HepG2 (cell line): ENCODE data around the gene RASGRP1. TPM values are rescaled to one million over a fixed set of nuclear protein-coding genes. Genes with fewer than 3 reads are reported as not detected.

Source experiments
- ATAC-seq: fragments of 200-7000 bp; cut with Tn5 transposase; 3 replicates; pipeline ENCODE4 v1.9.1; 2020; ENCODE audit warnings: mild to moderate bottlenecking, moderate library complexity
- Bru-seq: library from RNA; stranded (reverse); fragments of 400-500 nt; gene quantifications from one replicate; lab custom pipeline; 2021; lab: Mats Ljungman, UMichigan
- BruChase-seq, 2 experiments: library from RNA; stranded (reverse); fragments of 400-500 nt; gene quantifications; one replicate each; lab custom pipeline; 2021; lab: Mats Ljungman, UMichigan
- BruUV-seq: library from RNA; stranded (reverse); fragments of 400-500 nt; replicated peaks from 2 replicates; lab custom pipeline; 2021; lab: Mats Ljungman, UMichigan
- CTCF ChIA-PET: fragments of 300-600 bp; formaldehyde crosslinking; extraction: SDS; loops from one replicate; lab custom pipeline; 2021; ENCODE audit warnings: low total read pairs, inconsistent platforms, low intra/inter-chr PET ratio; lab: Yijun Ruan, JAX
- POLR2A ChIA-PET: fragments of 350-600 bp; sonication (Branson Sonifier 250); formaldehyde crosslinking; loops from one replicate; lab custom pipeline; 2020; ENCODE audit warnings: antibody characterized with exemption, inconsistent platforms; lab: Yijun Ruan, JAX
- DNase-seq: peaks from one replicate; pipeline ENCODE4 v3.0.0-alpha.2; 2015; ENCODE audit warnings: low spot score
- FAIRE-seq: peaks from 3 replicates; lab custom pipeline; 2011; peaks lifted over from hg19 to GRCh38; lab: Jason Lieb, UNC
- H2AFZ ChIP-seq: one replicate; pipeline ENCODE4 v1.6.1; 2011; ENCODE audit warnings: low read length, inconsistent platforms
- H3K27ac ChIP-seq: fragments of 300-600 bp; 3 replicates; pipeline ENCODE4 v1.8.0; 2011; ENCODE audit warnings: mixed run types, mild to moderate bottlenecking, mixed read lengths, low read length, inconsistent platforms; ENCODE audit not compliant: insufficient read depth; ENCODE audit errors: extremely low read length
- H3K27me3 ChIP-seq, 2 experiments: fragments of 200-600 bp in 1 of 2; 2 replicates in 1 of 2; 3 replicates in 1 of 2; pipeline versions ENCODE4 v1.6.0 to v1.8.0; 2011; ENCODE audit warnings: low read length in 2 of 2, mild to moderate bottlenecking in 2 of 2, moderate library complexity in 2 of 2, inconsistent platforms in 1 of 2; ENCODE audit not compliant: insufficient read depth in 2 of 2, control insufficient read depth in 1 of 2
- H3K36me3 ChIP-seq, 2 experiments: fragments of 200-600 bp in 1 of 2; replicated peaks in 1 of 2; 2 replicates in 1 of 2; 3 replicates in 1 of 2; pipeline versions ENCODE4 v1.5.1 to v1.8.0; 2011; ENCODE audit warnings: low read length in 2 of 2, inconsistent platforms in 1 of 2; ENCODE audit not compliant: insufficient read depth in 2 of 2, control insufficient read depth in 1 of 2
- H3K4me1 ChIP-seq: 2 replicates; pipeline ENCODE4 v1.5.1; 2012; ENCODE audit warnings: low read length, inconsistent platforms; ENCODE audit not compliant: insufficient read depth
- H3K4me2 ChIP-seq: 2 replicates; pipeline ENCODE4 v1.6.0; 2011; ENCODE audit warnings: low read depth, low read length, inconsistent platforms
- H3K4me3 ChIP-seq, 3 experiments: fragments of 200-600 bp in 1 of 3; sonication (generic), shearing (Covaris generic) in 1 of 3; replicated peaks in 1 of 3; 2 replicates each; pipeline ENCODE4 v1.5.1; 2011 to 2016; ENCODE audit warnings: low read length in 3 of 3, inconsistent platforms in 2 of 3, low read depth in 2 of 3, mild to moderate bottlenecking in 2 of 3, control low read depth in 1 of 3, mixed read lengths in 1 of 3; ENCODE audit not compliant: insufficient read depth in 1 of 3
- H3K79me2 ChIP-seq: one replicate; pipeline ENCODE4 v1.6.1; 2011; ENCODE audit warnings: low read length, inconsistent platforms; ENCODE audit not compliant: insufficient read depth
- H3K9ac ChIP-seq: 2 replicates; pipeline ENCODE4 v1.6.0; 2011; ENCODE audit warnings: mild to moderate bottlenecking, low read depth, low read length, inconsistent platforms; ENCODE audit not compliant: insufficient read depth
- H3K9me3 ChIP-seq: 2 replicates; pipeline ENCODE4 v1.5.1; 2012; ENCODE audit warnings: mild to moderate bottlenecking, low read length
- H4K20me1 ChIP-seq: 2 replicates; pipeline ENCODE4 v1.6.0; 2011; ENCODE audit warnings: inconsistent platforms, mild to moderate bottlenecking, low read length, moderate library complexity; ENCODE audit not compliant: insufficient read depth
- HNF1B ChIP-seq: sonication (generic); formaldehyde crosslinking; IDR thresholded peaks from 2 replicates; pipeline ENCODE4 v1.5.1; 2020; ENCODE audit warnings: mild to moderate bottlenecking, moderate library complexity, missing genetic modification reagents
- JARID2 ChIP-seq: sonication (generic); formaldehyde crosslinking; IDR thresholded peaks from 2 replicates; pipeline ENCODE4 v1.8.1; 2023; ENCODE audit warnings: missing genetic modification reagents, inconsistent platforms; ENCODE audit not compliant: insufficient replicate concordance
- STAG1 ChIP-seq: sonication (generic); formaldehyde crosslinking; IDR thresholded peaks from 2 replicates; pipeline ENCODE4 v1.4.0; 2020; ENCODE audit warnings: missing genetic modification reagents
- ZNF432 ChIP-seq: sonication (generic); formaldehyde crosslinking; IDR thresholded peaks from 2 replicates; pipeline ENCODE4 v1.5.0; 2020; ENCODE audit warnings: missing genetic modification reagents, mild to moderate bottlenecking, borderline replicate concordance
- ZNF616 ChIP-seq: sonication (generic); formaldehyde crosslinking; IDR thresholded peaks from 2 replicates; pipeline ENCODE4 v1.5.0; 2020; ENCODE audit warnings: low read depth, mild to moderate bottlenecking, missing genetic modification reagents
- WGBS: methylation state at CpG from one replicate; pipeline ENCODE4 v1.1.6; 2017; ENCODE audit warnings: low lambda C conversion rate; 5-methylcytosine and 5-hydroxymethylcytosine counted together
- in situ Hi-C: cut with HindIII; loops from 2 replicates; pipeline ENCODE4 v1.10.0; 2017; ENCODE audit warnings: low pct_unique_long_range_greater_than_20kb; ENCODE audit not compliant: extremely low pct_ligation_motif_present
- intact Hi-C: fragments of 100-400 bp; cut with micrococcal nuclease; formaldehyde crosslinking; loops from one replicate; pipeline ENCODE4 v1.10.0; 2022; ENCODE audit not compliant: unreplicated experiment
- long read RNA-seq, 2 experiments: library from RNA in 1 of 2; library from polyadenylated mRNA in 1 of 2; stranded (forward) in 1 of 2; unstranded in 1 of 2; transcript quantifications; one replicate each; pipeline ENCODE4 v2.0.0, GENCODE V29; 2019 to 2022
- polyA minus RNA-seq, 3 experiments: library from RNA; depleted of rRNA, polyadenylated mRNA; stranded (reverse); fragments of >200 nt; gene quantifications; 2 replicates each; pipeline ENCODE4 v1.2.3, GENCODE V29; 2011; ENCODE audit warnings: low replicate concordance in 1 of 3
- polyA plus RNA-seq, 8 experiments: library from polyadenylated mRNA; depleted of rRNA in 3 of 8; stranded (reverse) in 7 of 8; unstranded in 1 of 8; fragments of >200 nt; fragmentation: Illumina TruSeq in 4 of 8; extraction: Trizol in 4 of 8; gene quantifications; 2 replicates each; pipeline versions ENCODE4 v1.2.1 to v1.2.3, GENCODE V29; 2011 to 2016; ENCODE audit warnings: low read depth in 4 of 8, missing spikeins in 1 of 8, mixed read lengths in 1 of 8; ENCODE audit not compliant: insufficient read depth in 1 of 8
- total RNA-seq, 5 experiments: library from RNA; depleted of rRNA; stranded (reverse); fragments of >200 nt; fragmentation: Illumina TruSeq; extraction: Trizol; gene quantifications; 2 replicates each; pipeline ENCODE4 v1.2.3, GENCODE V29; 2016; ENCODE audit warnings: low read depth in 1 of 5
- TF ChIP-seq, protein P1 (sequence below): sonication (generic); formaldehyde crosslinking; IDR thresholded peaks from 2 replicates; pipeline ENCODE4 v1.5.0; 2020; ENCODE audit warnings: mild to moderate bottlenecking, missing genetic modification reagents
- TF ChIP-seq, protein P2 (sequence below): IDR thresholded peaks from 2 replicates; pipeline ENCODE4 v1.6.1; 2012; ENCODE audit warnings: inconsistent platforms
- TF ChIP-seq, protein P3 (sequence below): sonication (generic); formaldehyde crosslinking; IDR thresholded peaks from 2 replicates; pipeline ENCODE4 v1.4.0; 2020; ENCODE audit warnings: missing genetic modification reagents

The RASGRP1 gene
- total RNA-seq (2016; rRNA removed; fragmentation: Illumina TruSeq; extraction: Trizol) (0.07 TPM in 1 of 2 replicates, not detected in the other), polyA plus RNA-seq (2011; rRNA removed) (not detected in 2 replicates), polyA minus RNA-seq (2011; rRNA and poly(A)+ RNA removed; ENCODE audit: low replicate concordance) (0.08 and 0.40 TPM in 2 replicates), Bru-seq, nascent RNA (percentile 11 among the genes with signal in this experiment), BruChase-seq, experiment 1, labeled RNA remaining after a 6-hour chase (percentile 7 among the genes with signal in this experiment), BruChase-seq, experiment 2, labeled RNA remaining after a 2-hour chase (percentile 12 among the genes with signal in this experiment)
- not detected in 2 replicates for total RNA-seq (2016; cell fraction: cytosol; rRNA removed; fragmentation: Illumina TruSeq; extraction: Trizol; ENCODE audit: low read depth)
- total RNA-seq (2016; cell fraction: insoluble cytoplasmic fraction; rRNA removed; fragmentation: Illumina TruSeq; extraction: Trizol), result 0.06 TPM in 1 of 2 replicates, not detected in the other
- 0.03 TPM in 1 of 2 replicates, not detected in the other for total RNA-seq (2016; cell fraction: membrane; rRNA removed; fragmentation: Illumina TruSeq; extraction: Trizol)
- 0.25 TPM in 1 of 2 replicates, not detected in the other for total RNA-seq (2016; cell fraction: nucleus; rRNA removed; fragmentation: Illumina TruSeq; extraction: Trizol)
- 0.03 TPM in 2 replicates for polyA plus RNA-seq (2011; cell fraction: cytosol; rRNA removed)
- polyA plus RNA-seq (2011; cell fraction: nucleus; rRNA removed), result 0.10 and 0.12 TPM in 2 replicates
- 0.03 and 0.11 TPM in 2 replicates for polyA plus RNA-seq (2012)
- polyA plus RNA-seq (2016; cell fraction: cytosol; fragmentation: Illumina TruSeq; extraction: Trizol; ENCODE audit: low read depth), result not detected in 2 replicates
- 0.04 TPM in 1 of 2 replicates, not detected in the other for polyA plus RNA-seq (2016; cell fraction: insoluble cytoplasmic fraction; fragmentation: Illumina TruSeq; extraction: Trizol; ENCODE audit: low read depth)
- not detected in 2 replicates for polyA plus RNA-seq (2016; cell fraction: membrane; fragmentation: Illumina TruSeq; extraction: Trizol; ENCODE audit: low read depth)
- polyA plus RNA-seq (2016; cell fraction: nucleus; fragmentation: Illumina TruSeq; extraction: Trizol; ENCODE audit: insufficient read depth, low read depth), result not detected in 2 replicates
- not detected in 2 replicates for polyA minus RNA-seq (2011; cell fraction: cytosol; rRNA and poly(A)+ RNA removed)
- polyA minus RNA-seq (2011; cell fraction: nucleus; rRNA and poly(A)+ RNA removed), result 0.13 TPM in 1 of 2 replicates, not detected in the other
- long read RNA-seq, experiment 1, result 0 reads
- long read RNA-seq, experiment 2, result 0 reads

DNA sequence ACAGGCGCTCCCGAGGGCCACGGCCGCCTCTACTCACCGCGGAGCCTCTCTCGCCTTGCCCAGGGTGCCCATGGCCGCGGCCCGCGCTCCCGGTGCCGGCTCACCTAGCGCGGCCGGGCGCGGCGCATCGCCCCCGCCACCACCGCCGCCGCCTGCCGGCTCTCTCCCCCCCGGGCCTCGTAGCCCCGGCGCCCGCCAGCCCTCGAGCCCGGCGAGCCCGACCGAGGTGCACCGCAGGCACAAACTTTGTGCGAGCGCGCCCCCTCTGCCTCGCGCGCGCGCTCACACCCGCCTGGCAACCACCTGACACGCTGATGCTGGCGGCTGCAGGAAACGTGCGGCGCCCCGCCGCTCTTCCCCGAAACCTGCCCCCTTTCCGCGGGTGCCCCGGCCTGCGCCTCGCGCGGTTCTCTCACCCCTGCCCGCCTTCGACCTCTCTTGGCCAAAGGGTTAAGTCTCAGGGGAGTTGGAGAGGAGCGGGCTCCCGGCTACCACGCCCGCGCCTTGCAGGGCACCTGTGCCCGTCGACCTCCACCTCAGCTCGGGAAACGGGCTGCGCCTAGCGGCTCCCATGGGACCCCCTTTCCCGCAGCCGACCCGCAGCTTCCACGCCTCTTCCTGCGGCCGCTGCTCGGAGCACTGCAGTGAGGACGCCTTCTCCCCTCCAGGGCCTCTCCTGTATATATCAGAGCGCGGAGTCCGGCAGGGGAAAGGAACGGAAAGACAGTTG lies at the start of gene RASGRP1:
RASGRP1 (minus strand) TSS at position 258 of the 730 bp plus-strand sequence; CDS start at position 72, 186 bp downstream.
- no peak for FAIRE-seq
- H3K4me2 ChIP-seq, result peak within 1 kb of the TSS; percentile 70
- no peaks in the 10 kb centered on the region for H3K4me1 ChIP-seq
- WGBS, result 7% methylated on average over 15 of the region's 85 CpGs
- peaks cover 3 to 32% of the 10 kb centered on the region in 2 experiments; a peak in 4 of 5 replicates for H3K27me3 ChIP-seq
- DNase-seq, result peak; percentile 12
- H3K4me3 ChIP-seq, result peak within 1 kb of the TSS; percentile 47 to 69 (median 59)
- H3K36me3 ChIP-seq, result no peaks in the 10 kb centered on the region
- POLR2A ChIA-PET, result interaction anchor here (1.2 kb wide), 1 partner anchor 111 kb away, joined by 3 read pairs; the partner anchor contains the start of gene FAM98B
- no peak within 1 kb of the TSS for H3K27ac ChIP-seq
- ATAC-seq, result peak; percentile 90
- in situ Hi-C loops (no loop called here), intact Hi-C loops (loop anchor here (1.0 to 10.0 kb wide), 2 partner anchors 90 to 119 kb away; no protein-coding TSS in a partner anchor)
- no peaks in the 10 kb centered on the region for H3K9me3 ChIP-seq
- H3K9ac ChIP-seq, result no peak within 1 kb of the TSS
- no peak within 1 kb of the TSS for H2AFZ ChIP-seq
- BruUV-seq, result no TSS peak
- CTCF ChIA-PET, result interaction anchor here (0.8 to 1.6 kb wide), 2 partner anchors 119 to 125 kb away, joined by 4 to 5 read pairs; no protein-coding TSS in a partner anchor
- no peaks in the 10 kb centered on the region for H3K79me2 ChIP-seq
- H4K20me1 ChIP-seq, result no peaks in the 10 kb centered on the region
- TF ChIP-seq JARID2 (no peak), ZNF432 (no peak), STAG1 (CRISPR knock-in tag) (peak; percentile 18; the same call in 1 of the 2 replicates), HNF1B (CRISPR knock-in tag) (peak; percentile 26; the same call in 1 of the 2 replicates), ZNF616 (0 out of 2 replicates have a peak, but pooled peaks have one; percentile 35)
- TF ChIP-seq, protein P1, sequence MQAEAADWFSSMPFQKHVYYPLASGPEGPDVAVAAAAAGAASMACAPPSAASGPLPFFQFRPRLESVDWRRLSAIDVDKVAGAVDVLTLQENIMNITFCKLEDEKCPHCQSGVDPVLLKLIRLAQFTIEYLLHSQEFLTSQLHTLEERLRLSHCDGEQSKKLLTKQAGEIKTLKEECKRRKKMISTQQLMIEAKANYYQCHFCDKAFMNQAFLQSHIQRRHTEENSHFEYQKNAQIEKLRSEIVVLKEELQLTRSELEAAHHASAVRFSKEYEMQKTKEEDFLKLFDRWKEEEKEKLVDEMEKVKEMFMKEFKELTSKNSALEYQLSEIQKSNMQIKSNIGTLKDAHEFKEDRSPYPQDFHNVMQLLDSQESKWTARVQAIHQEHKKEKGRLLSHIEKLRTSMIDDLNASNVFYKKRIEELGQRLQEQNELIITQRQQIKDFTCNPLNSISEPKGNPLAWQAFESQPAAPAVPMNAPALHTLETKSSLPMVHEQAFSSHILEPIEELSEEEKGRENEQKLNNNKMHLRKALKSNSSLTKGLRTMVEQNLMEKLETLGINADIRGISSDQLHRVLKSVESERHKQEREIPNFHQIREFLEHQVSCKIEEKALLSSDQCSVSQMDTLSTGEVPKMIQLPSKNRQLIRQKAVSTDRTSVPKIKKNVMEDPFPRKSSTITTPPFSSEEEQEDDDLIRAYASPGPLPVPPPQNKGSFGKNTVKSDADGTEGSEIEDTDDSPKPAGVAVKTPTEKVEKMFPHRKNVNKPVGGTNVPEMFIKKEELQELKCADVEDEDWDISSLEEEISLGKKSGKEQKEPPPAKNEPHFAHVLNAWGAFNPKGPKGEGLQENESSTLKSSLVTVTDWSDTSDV, result 0 out of 2 replicates have a peak, but pooled peaks have one; percentile 43
- TF ChIP-seq, protein P2, sequence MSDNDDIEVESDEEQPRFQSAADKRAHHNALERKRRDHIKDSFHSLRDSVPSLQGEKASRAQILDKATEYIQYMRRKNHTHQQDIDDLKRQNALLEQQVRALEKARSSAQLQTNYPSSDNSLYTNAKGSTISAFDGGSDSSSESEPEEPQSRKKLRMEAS, result peak; percentile 44; the same call in 1 of the 2 replicates
- TF ChIP-seq, protein P3, sequence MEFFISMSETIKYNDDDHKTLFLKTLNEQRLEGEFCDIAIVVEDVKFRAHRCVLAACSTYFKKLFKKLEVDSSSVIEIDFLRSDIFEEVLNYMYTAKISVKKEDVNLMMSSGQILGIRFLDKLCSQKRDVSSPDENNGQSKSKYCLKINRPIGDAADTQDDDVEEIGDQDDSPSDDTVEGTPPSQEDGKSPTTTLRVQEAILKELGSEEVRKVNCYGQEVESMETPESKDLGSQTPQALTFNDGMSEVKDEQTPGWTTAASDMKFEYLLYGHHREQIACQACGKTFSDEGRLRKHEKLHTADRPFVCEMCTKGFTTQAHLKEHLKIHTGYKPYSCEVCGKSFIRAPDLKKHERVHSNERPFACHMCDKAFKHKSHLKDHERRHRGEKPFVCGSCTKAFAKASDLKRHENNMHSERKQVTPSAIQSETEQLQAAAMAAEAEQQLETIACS, result peak; percentile 84
